ENCODE data around the gene MRFAP1.

GRCh38 chr4:6602289-6602688 is 38.2 kb upstream of the MRFAP1 start:
- TF ChIP-seq CTCF (IDR thresholded peaks at IDR 0.05): no peak
- TF ChIP-seq POLR2A (IDR thresholded peaks at IDR 0.05): no peak

All from esophagus squamous epithelium (tissue), 4 donors.